Liver (tissue), 3 donors: ENCODE data around the gene CD79B.

Experiments
- ATF3 ChIP-seq: IDR thresholded peaks from 2 replicates; pipeline ENCODE4 v1.6.1; 2016; ENCODE audit warnings: antibody characterized with exemption
- GABPA ChIP-seq, 2 donors: IDR thresholded peaks in 1 of 2; conservative IDR thresholded peaks in 1 of 2; 2 replicates each; pipeline ENCODE4 v1.6.1; 2016; ENCODE audit warnings: antibody characterized with exemption in 2 of 2, mild to moderate bottlenecking in 1 of 2, moderate library complexity in 1 of 2
- HNF4G ChIP-seq: IDR thresholded peaks from 2 replicates; pipeline ENCODE4 v1.6.1; 2016; ENCODE audit warnings: antibody characterized with exemption
- NR2F2 ChIP-seq: IDR thresholded peaks from 2 replicates; pipeline ENCODE4 v1.6.1; 2016; ENCODE audit warnings: antibody characterized with exemption
- RAD21 ChIP-seq, 2 donors: IDR thresholded peaks; 2 replicates each; pipeline ENCODE4 v1.6.1; 2016; ENCODE audit warnings: antibody characterized with exemption in 2 of 2, mild to moderate bottlenecking in 2 of 2
- SP1 ChIP-seq: IDR thresholded peaks from 2 replicates; pipeline ENCODE4 v1.6.1; 2018; ENCODE audit warnings: antibody characterized with exemption, mild to moderate bottlenecking
- YY1 ChIP-seq: IDR thresholded peaks from 2 replicates; pipeline ENCODE4 v1.6.1; 2016; ENCODE audit warnings: antibody characterized with exemption, mild to moderate bottlenecking
- TF ChIP-seq, protein P1 (sequence below): fragments of 150-350 bp; IDR thresholded peaks from 2 replicates; pipeline ENCODE4 v1.5.1; 2017; ENCODE audit warnings: improper control_type of control experiment, low read depth, low read length; ENCODE audit not compliant: missing input control
- donor health status: healthy.
- donor health status: healthy.

DNA sequence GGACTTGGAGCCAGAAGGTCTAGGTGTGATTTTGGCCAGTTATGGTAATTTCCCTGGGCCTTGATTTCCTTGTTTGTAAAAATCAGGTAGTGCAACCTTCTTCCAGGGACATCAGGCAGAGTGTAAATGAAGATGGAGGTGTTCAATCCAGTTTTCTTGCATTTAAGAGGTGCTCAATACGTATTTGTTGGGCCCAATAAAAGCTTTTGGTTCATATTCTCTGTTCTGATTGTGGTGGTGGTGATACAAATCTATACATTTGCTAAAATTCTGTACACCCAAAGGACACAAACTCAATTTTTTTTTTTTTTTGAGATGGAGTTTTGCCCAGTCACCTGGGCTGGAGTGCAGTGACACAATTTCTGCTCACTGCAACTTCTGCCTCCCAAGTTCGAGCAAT, 6.0 kb downstream of the CD79B start:
- TF ChIP-seq, protein P1, sequence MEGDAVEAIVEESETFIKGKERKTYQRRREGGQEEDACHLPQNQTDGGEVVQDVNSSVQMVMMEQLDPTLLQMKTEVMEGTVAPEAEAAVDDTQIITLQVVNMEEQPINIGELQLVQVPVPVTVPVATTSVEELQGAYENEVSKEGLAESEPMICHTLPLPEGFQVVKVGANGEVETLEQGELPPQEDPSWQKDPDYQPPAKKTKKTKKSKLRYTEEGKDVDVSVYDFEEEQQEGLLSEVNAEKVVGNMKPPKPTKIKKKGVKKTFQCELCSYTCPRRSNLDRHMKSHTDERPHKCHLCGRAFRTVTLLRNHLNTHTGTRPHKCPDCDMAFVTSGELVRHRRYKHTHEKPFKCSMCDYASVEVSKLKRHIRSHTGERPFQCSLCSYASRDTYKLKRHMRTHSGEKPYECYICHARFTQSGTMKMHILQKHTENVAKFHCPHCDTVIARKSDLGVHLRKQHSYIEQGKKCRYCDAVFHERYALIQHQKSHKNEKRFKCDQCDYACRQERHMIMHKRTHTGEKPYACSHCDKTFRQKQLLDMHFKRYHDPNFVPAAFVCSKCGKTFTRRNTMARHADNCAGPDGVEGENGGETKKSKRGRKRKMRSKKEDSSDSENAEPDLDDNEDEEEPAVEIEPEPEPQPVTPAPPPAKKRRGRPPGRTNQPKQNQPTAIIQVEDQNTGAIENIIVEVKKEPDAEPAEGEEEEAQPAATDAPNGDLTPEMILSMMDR: no peak
- no peak for TF ChIP-seq NR2F2
- TF ChIP-seq HNF4G: no peak
- no peak for TF ChIP-seq SP1
- TF ChIP-seq ATF3: no peak
- TF ChIP-seq YY1: no peak
- no peak for TF ChIP-seq RAD21 (IDR thresholded peaks at IDR 0.05)
- no peak for TF ChIP-seq GABPA (IDR thresholded peaks at IDR 0.05 in 1 of 2, conservative IDR thresholded peaks at IDR 0.05 in 1 of 2)
